ENCODE results near the gene NDUFAF3. TPM values are rescaled to one million over a fixed set of nuclear protein-coding genes. Genes with fewer than 3 reads are reported as not detected.
A peak's percentile ranks its signal among the peaks of the same experiment; 100 is the strongest.

The NDUFAF3 gene
- total and polyA plus RNA-seq, 2 of the 4 experiments (the other 2 are of a cell fraction), result 26.5 to 112 TPM

DNA sequence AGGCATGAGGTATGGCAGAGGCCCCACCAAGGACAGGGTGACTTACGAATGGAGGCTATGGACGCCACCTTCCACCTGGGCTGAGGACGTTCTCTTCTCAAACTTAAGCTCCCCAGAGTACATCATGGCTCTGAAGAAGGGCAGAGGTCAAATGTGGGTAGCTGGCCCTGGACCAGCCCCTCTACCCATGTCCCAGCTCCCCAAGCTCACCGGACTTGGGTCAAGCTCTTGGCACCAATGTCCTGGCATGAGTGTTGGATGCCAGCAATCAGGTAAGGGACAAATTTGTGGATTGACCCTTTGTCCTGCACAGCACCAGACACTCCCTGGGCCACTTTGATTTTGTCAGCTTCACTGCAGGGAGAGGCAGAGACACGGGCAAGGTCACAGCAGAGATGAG is 2.5 kb downstream of the NDUFAF3 start:
- POLR2A ChIA-PET (ENCODE audit: unreplicated experiment), result no interaction called here
- intact Hi-C loops (cut with micrococcal nuclease) (loop anchor here (5.0 kb wide), 1 partner anchor 68 kb away; the partner anchor contains the start of gene QRICH1), dilution Hi-C loops (cut with HindIII; ENCODE audit: low sequenced_read_pairs, unreplicated experiment) (no loop called here), in situ Hi-C loops (cut with MboI; ENCODE audit: low sequenced_read_pairs) (no loop called here)
- Histone ChIP-seq H3K9me3 (ENCODE audit: control insufficient read depth, insufficient read depth, low read length) (no peaks in the 10 kb centered on the region), H4K91ac (ENCODE audit: insufficient read depth, low read depth, low read length) (no peak overlapping the region), H2BK15ac (ENCODE audit: low read depth, low read length) (no peak overlapping the region), H3K79me1 (ENCODE audit: low read depth in 1 of 2, low read length in 2 of 2) (peaks cover 39 to 82% of the 10 kb centered on the region in 2 experiments), H3K4me2 (ENCODE audit: low read depth, low read length) (no peak overlapping the region), H3K36me3 (ENCODE audit: control insufficient read depth, insufficient read depth, low read length) (peaks cover 38% of the 10 kb centered on the region), H3K4me3 (ENCODE audit: insufficient read depth, low read depth, low read length) (no peak overlapping the region), H3K4ac (ENCODE audit: low read depth, low read length) (no peak overlapping the region), H3K4me1 (ENCODE audit: control insufficient read depth, insufficient read depth, low read length) (peaks cover 9% of the 10 kb centered on the region), H2BK120ac (ENCODE audit: low read depth, low read length) (no peak overlapping the region), H3K9me1 (ENCODE audit: insufficient read depth, low read length) (peaks cover 32% of the 10 kb centered on the region), H2AK5ac (ENCODE audit: low read depth, low read length) (no peak overlapping the region), H2BK20ac (ENCODE audit: low read depth, low read length) (no peak overlapping the region), H3K18ac (ENCODE audit: low read depth, low read length) (no peak overlapping the region), H4K8ac (ENCODE audit: low read depth in 2 of 2, low read length in 2 of 2) (no peak overlapping the region), H3K9ac (ENCODE audit: low read depth, low read length) (no peak overlapping the region), H2AFZ (replicated peaks; ENCODE audit: low read length, poor library complexity) (no peak overlapping the region), H4K20me1 (ENCODE audit: insufficient read depth, low read length) (peaks cover 20% of the 10 kb centered on the region), H2BK5ac (ENCODE audit: low read depth, low read length, poor library complexity, severe bottlenecking) (no peak overlapping the region), H4K5ac (ENCODE audit: low read depth, low read length) (no peak overlapping the region), H3K27me3 (ENCODE audit: control insufficient read depth, insufficient read depth, low read length) (no peaks in the 10 kb centered on the region), H2AK9ac (replicated peaks; ENCODE audit: low read depth, low read length, poor library complexity) (peak overlapping the region; percentile 35), H3K56ac (ENCODE audit: extremely low read depth, insufficient read depth, low read length) (no peak overlapping the region), H3K14ac (replicated peaks; ENCODE audit: low read depth, low read length) (no peak overlapping the region), H3K23ac (ENCODE audit: low read depth, low read length) (no peak overlapping the region), H3K27ac (ENCODE audit: insufficient read depth, low read length) (no peak overlapping the region)
- BruUV-seq (replicated peaks), result no TSS peak
- CTCF ChIA-PET, result no interaction called here
- 100% methylated on average over 2 of the region's 5 CpGs; no CpG with 5 or more reads in 1 of the 2 experiments for WGBS, 2 experiments (ENCODE audit: extremely low coverage in 2 of 2, insufficient read length in 1 of 2)
- ATAC-seq (ENCODE audit: low read depth) (no peak), DNase-seq (no peak)
- no peak for TF ChIP-seq MAFK (IDR thresholded peaks at IDR 0.05; ENCODE audit: low read depth, low read length)
- TF ChIP-seq, protein P1, sequence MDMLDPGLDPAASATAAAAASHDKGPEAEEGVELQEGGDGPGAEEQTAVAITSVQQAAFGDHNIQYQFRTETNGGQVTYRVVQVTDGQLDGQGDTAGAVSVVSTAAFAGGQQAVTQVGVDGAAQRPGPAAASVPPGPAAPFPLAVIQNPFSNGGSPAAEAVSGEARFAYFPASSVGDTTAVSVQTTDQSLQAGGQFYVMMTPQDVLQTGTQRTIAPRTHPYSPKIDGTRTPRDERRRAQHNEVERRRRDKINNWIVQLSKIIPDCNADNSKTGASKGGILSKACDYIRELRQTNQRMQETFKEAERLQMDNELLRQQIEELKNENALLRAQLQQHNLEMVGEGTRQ (IDR thresholded peaks at IDR 0.05; ENCODE audit: low read depth, low read length), result no peak
- TF ChIP-seq, protein P2, sequence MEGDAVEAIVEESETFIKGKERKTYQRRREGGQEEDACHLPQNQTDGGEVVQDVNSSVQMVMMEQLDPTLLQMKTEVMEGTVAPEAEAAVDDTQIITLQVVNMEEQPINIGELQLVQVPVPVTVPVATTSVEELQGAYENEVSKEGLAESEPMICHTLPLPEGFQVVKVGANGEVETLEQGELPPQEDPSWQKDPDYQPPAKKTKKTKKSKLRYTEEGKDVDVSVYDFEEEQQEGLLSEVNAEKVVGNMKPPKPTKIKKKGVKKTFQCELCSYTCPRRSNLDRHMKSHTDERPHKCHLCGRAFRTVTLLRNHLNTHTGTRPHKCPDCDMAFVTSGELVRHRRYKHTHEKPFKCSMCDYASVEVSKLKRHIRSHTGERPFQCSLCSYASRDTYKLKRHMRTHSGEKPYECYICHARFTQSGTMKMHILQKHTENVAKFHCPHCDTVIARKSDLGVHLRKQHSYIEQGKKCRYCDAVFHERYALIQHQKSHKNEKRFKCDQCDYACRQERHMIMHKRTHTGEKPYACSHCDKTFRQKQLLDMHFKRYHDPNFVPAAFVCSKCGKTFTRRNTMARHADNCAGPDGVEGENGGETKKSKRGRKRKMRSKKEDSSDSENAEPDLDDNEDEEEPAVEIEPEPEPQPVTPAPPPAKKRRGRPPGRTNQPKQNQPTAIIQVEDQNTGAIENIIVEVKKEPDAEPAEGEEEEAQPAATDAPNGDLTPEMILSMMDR (conservative IDR thresholded peaks at IDR 0.05; ENCODE audit: low read depth, low read length), result no peak
- TF ChIP-seq RFX5 (IDR thresholded peaks at IDR 0.05; ENCODE audit: low read depth, low read length), result no peak
- TF ChIP-seq, protein P3, sequence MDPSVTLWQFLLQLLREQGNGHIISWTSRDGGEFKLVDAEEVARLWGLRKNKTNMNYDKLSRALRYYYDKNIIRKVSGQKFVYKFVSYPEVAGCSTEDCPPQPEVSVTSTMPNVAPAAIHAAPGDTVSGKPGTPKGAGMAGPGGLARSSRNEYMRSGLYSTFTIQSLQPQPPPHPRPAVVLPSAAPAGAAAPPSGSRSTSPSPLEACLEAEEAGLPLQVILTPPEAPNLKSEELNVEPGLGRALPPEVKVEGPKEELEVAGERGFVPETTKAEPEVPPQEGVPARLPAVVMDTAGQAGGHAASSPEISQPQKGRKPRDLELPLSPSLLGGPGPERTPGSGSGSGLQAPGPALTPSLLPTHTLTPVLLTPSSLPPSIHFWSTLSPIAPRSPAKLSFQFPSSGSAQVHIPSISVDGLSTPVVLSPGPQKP (IDR thresholded peaks at IDR 0.05; ENCODE audit: borderline replicate concordance, low read depth, low read length), result no peak
- no peak for TF ChIP-seq NFE2L2 (IDR thresholded peaks at IDR 0.05; ENCODE audit: low read depth, low read length)

All from IMR-90 (cell line).